Adrenal gland (tissue), 12 donors: ENCODE results near the gene CREG2. TPM values are rescaled to one million over a fixed set of nuclear protein-coding genes. Genes with fewer than 3 reads are reported as not detected.
A peak's percentile ranks its signal among the peaks of the same experiment; 100 is the strongest.

ENCODE experiments used
- DNase-seq, 7 donors: peaks; one replicate each; pipeline ENCODE4 v3.0.0-alpha.2; 2019 to 2020
- H3K27ac ChIP-seq, 5 donors: fragments of 200-600 bp; sonication (generic) in 4 of 5; 1 replicate in 3 of 5; 2 replicates in 2 of 5; pipeline versions ENCODE4 v1.5.1 to v1.8.0; 2016 to 2020; ENCODE audit warnings: mild to moderate bottlenecking in 1 of 5
- H3K27me3 ChIP-seq: fragments of 200-600 bp; 2 replicates; pipeline ENCODE4 v1.8.0; 2021
- H3K36me3 ChIP-seq, 2 donors: fragments of 200-600 bp; replicated peaks in 1 of 2; 1 replicate in 1 of 2; 2 replicates in 1 of 2; pipeline versions ENCODE4 v1.5.1 to v1.8.0; 2018 to 2022
- H3K4me1 ChIP-seq, 2 donors: fragments of 200-600 bp; replicated peaks in 1 of 2; 1 replicate in 1 of 2; 2 replicates in 1 of 2; pipeline versions ENCODE4 v1.5.1 to v1.8.0; 2018 to 2021
- H3K4me3 ChIP-seq, 4 donors: fragments of 200-600 bp; sonication (generic) in 3 of 4; one replicate each; pipeline ENCODE4 v1.5.1; 2016 to 2018
- H3K9me3 ChIP-seq, 3 donors: fragments of 200-600 bp; sonication (generic) in 1 of 3; replicated peaks in 1 of 3; 1 replicate in 2 of 3; 2 replicates in 1 of 3; pipeline versions ENCODE4 v1.5.1 to v1.8.0; 2016 to 2021
- CTCF ChIP-seq, 6 experiments: fragments of 450-650 bp in 4 of 6; fragments of 200-600 bp in 2 of 6; sonication (generic) in 1 of 6; IDR thresholded peaks; 1 replicate in 5 of 6; 2 replicates in 1 of 6; pipeline versions ENCODE4 v1.5.1 to v1.8.0; 2016 to 2021; ENCODE audit warnings: antibody characterized with exemption in 6 of 6, mild to moderate bottlenecking in 2 of 6, moderate library complexity in 1 of 6
- POLR2A ChIP-seq, 2 donors: fragments of 450-650 bp; IDR thresholded peaks; one replicate each; pipeline ENCODE4 v1.6.1; 2017; ENCODE audit warnings: antibody characterized with exemption in 2 of 2, mild to moderate bottlenecking in 2 of 2, moderate library complexity in 1 of 2
- WGBS, 4 donors: extraction: QIAGEN DNeasy Blood & Tissue Kit in 2 of 4; methylation state at CpG; one replicate each; pipeline versions ENCODE4 v1.1.5 to v1.1.7; 2013 to 2017; 5-methylcytosine and 5-hydroxymethylcytosine counted together
- intact Hi-C, 2 donors: fragments of 100-400 bp; cut with DNase I; formaldehyde crosslinking; loops; one replicate each; pipeline versions ENCODE4 v1.14.1 to v1.15.0; 2022 to 2023
- polyA plus RNA-seq, 3 donors: library from polyadenylated mRNA; stranded (reverse); fragments of 200-250 nt in 2 of 3; fragments of 350-450 nt in 1 of 3; fragmentation: Illumina TruSeq in 1 of 3; extraction: RNeasy Lipid Tissue Mini Kit (QIAGEN cat#74804) in 1 of 3; gene quantifications; one replicate each; pipeline ENCODE4 v1.2.3, GENCODE V29; 2013 to 2014
- total RNA-seq, 9 donors: library from RNA; depleted of rRNA in 4 of 9; stranded (reverse); fragments of >200 nt in 4 of 9; fragments of 120-200 nt in 1 of 9; fragmentation: NEBNext Ultra II Directional in 1 of 9; extraction: Animal tissue kit (Norgen Biotek cat#: 25700) in 1 of 9; gene quantifications; one replicate each; pipeline versions ENCODE4 v1.1.0 to v1.2.4, GENCODE V29; 2013 to 2023
- donor health status: healthy with polysubstance abuse.
- donor health status: Bipolar disorder and iron deficiency.
- donor health status: DM: yes; HTN: yes; CAD: no.
- donor health status: DM: no; HTN: no; CAD: no.
- donor health status: DM: no; HTN: no; CAD: no.
- donor health status: DM: yes; HTN: yes; CAD: no.

CREG2 gene
- total and polyA plus RNA-seq, 12 donors, result 0.02 to 0.55 (median 0.26) TPM; not detected in 8

- Histone ChIP-seq H3K27ac (no peak overlapping the region), H3K4me3 (no peak overlapping the region), H3K9me3 (no peaks in the 10 kb centered on the region), H3K27me3 (no peaks in the 10 kb centered on the region), H3K36me3 (no peaks in the 10 kb centered on the region), H3K4me1 (peaks cover 5% of the 10 kb centered on the region in 2 donors)
- no peak for TF ChIP-seq POLR2A (IDR thresholded peaks at IDR 0.05)
- no peak for TF ChIP-seq CTCF (IDR thresholded peaks at IDR 0.05)
- intact Hi-C loops, result no loop called here
- WGBS, 4 donors, result 74 to 84% (median 76%) methylated on average over 4 of the region's 4 CpGs
- peak in 1 of 7 donors; percentile 16 for DNase-seq
These were observed 26.2 kb downstream of the CREG2 start for GRCh38 chr2:101361121-101361520.

DNA sequence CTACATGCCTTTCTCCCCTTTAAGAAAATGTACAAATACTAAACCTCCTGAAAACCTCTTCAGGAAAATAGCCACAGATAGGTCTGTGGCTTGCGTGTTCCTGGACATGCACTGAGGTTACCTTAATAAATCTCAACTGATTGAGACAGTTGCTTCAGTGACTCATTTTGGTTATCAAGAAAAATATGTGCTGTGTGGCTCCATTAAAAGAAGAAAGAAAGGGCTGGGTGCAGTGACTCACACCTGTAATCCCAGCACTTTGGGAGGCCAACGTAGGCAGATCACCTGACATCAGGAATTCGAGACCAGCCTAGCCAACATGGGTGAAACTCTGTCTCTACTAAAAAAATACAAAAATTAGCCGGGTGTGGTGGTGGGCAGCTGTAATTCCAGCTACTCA lies 27.1 kb downstream of the CREG2 start:
- TF ChIP-seq CTCF (IDR thresholded peaks at IDR 0.05) (no peak), POLR2A (IDR thresholded peaks at IDR 0.05) (no peak)
- Histone ChIP-seq H3K27ac (no peak overlapping the region), H3K9me3 (no peaks in the 10 kb centered on the region), H3K4me1 (peaks cover 5% of the 10 kb centered on the region in 2 donors), H3K27me3 (no peaks in the 10 kb centered on the region), H3K36me3 (no peaks in the 10 kb centered on the region), H3K4me3 (no peak overlapping the region)
- intact Hi-C loops, result no loop called here
- WGBS, 4 donors, result 37 to 58% (median 42%) methylated on average over 4 of the region's 4 CpGs
- DNase-seq, result peak in 3 of 7 donors; percentile 7 to 26 (median 20)

- no peak for DNase-seq
- Histone ChIP-seq H3K27me3 (no peaks in the 10 kb centered on the region), H3K27ac (no peak overlapping the region), H3K4me3 (no peak overlapping the region), H3K9me3 (no peaks in the 10 kb centered on the region), H3K4me1 (peaks cover 5% of the 10 kb centered on the region in 2 donors), H3K36me3 (no peaks in the 10 kb centered on the region)
- TF ChIP-seq POLR2A (IDR thresholded peaks at IDR 0.05) (no peak), CTCF (IDR thresholded peaks at IDR 0.05) (no peak)
- 91 to 94% (median 92%) methylated on average over 7 of the region's 7 CpGs for WGBS, 4 donors
- intact Hi-C loops, result no loop called here
These were observed 27.8 kb downstream of the CREG2 start for GRCh38 chr2:101359410-101359954.

DNA sequence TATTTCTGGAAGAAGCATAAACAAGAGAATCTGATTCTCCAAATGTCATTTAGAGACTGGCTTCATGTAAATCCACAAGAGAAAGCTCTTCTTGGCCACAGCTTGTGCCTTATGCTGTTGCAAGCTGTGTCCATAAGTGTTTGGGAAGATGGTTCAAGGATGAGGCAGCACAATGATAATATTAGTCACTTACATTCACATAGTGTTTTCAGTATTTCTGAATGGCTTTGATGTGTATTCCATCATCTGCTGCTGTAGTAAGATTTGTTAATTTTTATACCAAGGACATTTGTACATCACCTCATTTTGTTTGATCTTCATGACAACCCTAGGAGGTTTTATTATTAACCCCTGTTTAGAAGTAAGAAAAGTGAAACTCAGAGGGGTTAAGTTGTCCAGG lies 29.9 kb downstream of the CREG2 start:
- TF ChIP-seq CTCF (IDR thresholded peaks at IDR 0.05), result no peak
- no peak for TF ChIP-seq POLR2A (IDR thresholded peaks at IDR 0.05)
- Histone ChIP-seq H3K9me3 (no peaks in the 10 kb centered on the region), H3K4me1 (peaks cover 5% of the 10 kb centered on the region in 2 donors), H3K27me3 (no peaks in the 10 kb centered on the region), H3K4me3 (no peak overlapping the region), H3K27ac (no peak overlapping the region), H3K36me3 (no peaks in the 10 kb centered on the region)
- no peak for DNase-seq
- intact Hi-C loops, result no loop called here
